Measurements from ENCODE around the gene RAB22A.
"Not testable (repeated sequence)": the region's sequence is repeated elsewhere in the genome, so short reads cannot be mapped to it uniquely, and the experiment has no call there.

The RAB22A gene

DNA sequence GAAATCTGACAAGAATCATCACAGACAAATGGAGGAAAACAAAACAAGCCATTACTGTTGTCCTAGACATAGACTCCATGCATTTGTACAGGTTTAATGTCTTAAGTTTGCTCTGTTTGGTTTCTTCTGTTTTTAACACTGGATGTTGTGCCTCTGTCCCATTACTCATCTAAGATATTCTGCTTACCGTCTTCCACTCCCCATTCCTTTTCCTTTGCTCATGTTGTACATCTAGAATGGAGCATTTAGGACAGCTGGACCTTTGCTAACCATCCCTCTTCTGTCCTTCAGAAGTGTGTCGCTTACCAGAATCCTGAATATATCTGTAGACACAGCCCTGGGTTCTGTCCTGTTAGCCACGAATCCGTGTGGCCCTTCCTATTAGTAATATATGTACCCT, 35.2 kb downstream of the RAB22A start:
- no peak for DNase-seq (ENCODE audit: low read depth)

DNA sequence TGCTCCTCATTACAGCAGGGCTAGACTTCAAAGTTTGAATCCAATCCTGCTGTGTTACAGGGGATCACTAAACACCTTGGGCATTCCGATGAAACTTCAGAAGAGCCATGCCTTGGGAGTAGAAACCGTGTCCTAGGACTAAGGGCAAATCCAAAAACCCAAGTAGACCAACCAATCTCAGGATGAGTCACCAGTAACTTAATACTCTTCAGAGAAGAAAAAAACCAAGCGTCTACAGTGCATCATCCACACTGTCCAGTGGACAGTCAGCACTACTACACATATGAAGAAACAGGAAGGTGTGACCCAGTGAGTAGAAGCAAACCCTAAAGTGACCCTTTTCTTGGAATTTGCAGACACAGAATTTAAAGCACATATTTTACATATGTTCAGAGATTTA, 40.1 kb downstream of the RAB22A start:
- DNase-seq (ENCODE audit: low read depth): no peak

DNA sequence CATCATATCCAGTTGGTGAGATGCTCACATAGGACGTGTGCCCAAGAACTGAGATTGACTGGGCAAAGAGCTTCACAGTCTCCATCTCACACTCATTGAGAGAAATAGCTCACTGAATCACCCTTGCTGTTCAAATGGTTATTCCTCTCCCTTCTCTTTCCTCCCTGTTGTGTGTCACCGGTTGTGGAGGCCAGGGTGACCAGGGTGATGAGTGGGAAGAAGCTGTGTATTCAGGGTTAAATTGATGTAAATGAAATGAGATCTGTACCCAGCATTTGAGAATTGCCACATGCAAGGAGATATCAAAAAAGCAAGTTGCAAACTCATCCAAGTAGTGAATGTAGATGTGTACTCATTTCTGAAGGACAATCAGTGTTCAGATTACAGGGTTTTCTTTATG, 43.0 kb downstream of the RAB22A start:
- DNase-seq (ENCODE audit: low read depth): no peak

DNA sequence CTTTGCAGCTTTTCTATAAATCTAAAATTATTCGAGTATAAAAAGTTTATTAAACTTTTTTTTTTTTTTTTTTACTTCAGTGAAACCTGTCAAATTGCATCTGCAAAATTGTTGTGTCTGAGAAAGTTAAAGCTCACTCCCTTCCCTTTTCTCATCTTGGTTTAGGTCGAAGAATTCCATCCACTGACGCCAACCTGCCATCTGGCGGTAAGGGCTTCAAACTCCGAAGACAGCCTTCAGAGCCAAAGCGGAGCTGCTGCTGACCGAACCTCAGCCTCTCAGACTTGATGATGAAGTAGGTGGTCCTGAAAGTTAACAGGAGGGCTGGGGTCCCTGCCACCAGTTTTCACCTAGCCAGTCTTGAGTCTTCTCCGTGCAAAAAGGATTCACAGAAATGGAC, 49.9 kb downstream of the RAB22A start:
- no peak for DNase-seq (ENCODE audit: low read depth)

DNA sequence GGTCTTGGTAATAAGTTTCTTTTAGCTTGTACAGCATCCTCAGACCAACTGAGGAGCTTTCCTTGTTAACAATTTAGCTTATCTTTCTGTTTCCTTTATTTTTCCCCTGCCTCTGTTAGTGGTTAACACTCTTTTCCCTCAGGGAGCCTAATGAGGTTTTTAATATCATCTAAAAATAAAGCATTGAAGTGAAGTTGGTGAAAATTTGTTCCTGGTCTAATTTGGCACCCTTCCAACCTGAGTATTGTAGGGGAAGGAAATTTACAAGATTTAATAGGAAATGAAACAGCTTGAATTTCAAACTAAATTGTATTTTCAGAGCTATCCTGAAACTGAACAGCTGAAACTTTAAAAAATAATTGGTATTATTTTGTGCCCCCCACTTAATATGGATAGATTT, 51.4 kb downstream of the RAB22A start:
- no peak for DNase-seq (ENCODE audit: low read depth)

DNA sequence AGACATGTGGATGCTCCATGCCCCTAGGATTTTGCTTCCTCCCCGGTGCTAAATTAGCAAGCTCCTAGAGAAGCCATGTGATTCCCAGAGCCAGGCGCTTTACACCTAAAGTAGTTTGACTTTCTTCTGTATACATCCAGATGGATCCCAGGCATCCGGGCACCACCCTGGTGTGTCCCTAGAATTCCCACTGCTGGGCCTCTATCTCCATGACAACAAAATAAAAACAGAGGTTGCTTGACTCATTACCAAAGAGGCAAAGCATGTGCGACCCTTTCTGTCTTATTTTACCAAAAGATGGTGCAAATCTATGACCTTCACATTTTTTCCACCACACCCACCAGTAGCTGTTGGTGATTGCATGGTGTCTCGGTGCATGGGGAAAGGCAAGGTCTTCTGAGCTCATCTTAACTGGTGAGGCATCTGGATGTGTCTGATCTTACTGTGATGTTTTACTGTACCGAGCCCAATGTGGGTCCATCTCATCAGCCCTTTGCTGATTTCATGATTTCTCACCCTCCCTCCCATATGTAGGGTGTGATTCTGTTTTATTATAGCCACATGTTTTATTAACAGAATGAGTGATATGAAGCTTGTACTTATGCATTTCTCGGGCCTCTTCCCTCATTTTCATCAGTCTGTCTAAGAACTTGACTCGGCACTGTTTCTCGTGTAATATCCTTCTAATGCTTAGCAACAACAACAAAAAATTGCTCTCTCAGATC, 52.1 kb downstream of the RAB22A start:
- no peak for DNase-seq (ENCODE audit: low read depth)

DNA sequence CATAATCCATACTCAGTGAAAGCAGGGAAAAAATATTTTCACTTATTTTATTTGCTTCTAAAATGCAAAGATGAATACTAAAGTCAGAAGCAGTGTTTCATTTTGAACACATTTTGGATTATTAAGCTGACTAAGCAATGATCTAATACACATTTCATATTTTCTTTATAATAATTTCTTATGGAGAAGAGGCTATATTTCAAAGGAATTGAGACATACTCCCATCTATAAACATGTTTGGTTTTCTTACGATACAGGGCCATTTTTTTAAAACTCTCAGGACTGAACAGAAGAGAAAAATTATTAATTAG, 52.6 kb downstream of the RAB22A start:
- no peak for DNase-seq (ENCODE audit: low read depth)

DNA sequence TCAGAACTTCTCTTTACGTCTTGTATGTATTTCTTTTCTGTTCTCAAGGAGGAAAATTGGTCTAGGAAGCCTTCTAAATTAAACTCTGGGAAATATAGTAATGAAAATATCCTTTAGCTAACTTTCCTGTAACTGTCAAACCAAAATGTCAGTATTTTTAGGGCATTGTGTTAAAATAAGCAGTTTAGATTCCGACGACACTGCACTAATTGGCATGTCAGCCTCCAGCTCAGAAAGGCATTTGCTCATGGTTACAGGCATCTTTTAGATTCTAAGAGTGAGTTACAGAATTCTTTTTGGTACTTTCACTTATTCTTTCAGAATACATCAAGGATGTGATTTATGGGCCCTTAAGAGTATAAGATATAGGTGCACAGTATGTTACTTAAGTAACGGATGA, 53.5 kb downstream of the RAB22A start:
- DNase-seq (ENCODE audit: low read depth): no peak

DNA sequence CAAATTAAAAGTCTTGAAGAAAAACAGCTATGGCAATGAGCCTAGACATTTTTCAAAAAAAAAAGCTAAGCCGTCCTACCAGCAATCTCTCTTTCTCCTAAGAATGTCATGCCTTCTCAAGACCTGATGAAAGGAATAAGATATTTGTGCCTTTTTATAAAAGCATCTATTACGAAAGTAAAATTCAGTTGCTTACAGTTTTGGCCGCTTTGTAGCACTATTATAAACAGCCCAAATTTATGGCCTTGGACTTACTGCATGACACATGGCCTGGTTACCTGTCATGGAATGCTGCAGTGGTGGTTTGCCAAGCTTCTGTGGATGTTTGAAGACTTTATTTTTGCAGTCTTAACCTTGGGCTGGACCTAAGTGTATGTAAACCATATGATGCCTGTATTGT, 57.4 kb downstream of the RAB22A start:
- DNase-seq (ENCODE audit: low read depth): no peak

DNA sequence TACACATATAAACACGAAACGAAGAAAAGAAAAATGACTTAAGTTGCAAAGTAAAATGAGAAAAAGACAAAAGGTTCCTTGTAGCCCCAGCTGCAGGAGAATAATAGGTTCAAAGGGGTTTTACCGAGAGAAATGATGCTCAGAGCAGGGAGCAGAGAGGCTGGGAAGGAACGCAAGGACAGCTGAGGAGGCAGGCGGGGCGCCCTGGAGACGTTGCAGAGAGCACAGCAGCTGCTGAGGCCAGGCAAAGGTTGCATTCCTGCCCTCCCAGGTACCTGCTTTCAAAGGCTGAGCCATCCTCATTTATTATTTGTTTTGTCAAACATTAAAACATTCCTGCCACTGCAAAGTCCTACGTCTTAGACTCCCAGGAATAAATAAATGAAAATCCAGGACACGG, 63.3 kb downstream of the RAB22A start:
- no peak for DNase-seq (ENCODE audit: low read depth)

DNA sequence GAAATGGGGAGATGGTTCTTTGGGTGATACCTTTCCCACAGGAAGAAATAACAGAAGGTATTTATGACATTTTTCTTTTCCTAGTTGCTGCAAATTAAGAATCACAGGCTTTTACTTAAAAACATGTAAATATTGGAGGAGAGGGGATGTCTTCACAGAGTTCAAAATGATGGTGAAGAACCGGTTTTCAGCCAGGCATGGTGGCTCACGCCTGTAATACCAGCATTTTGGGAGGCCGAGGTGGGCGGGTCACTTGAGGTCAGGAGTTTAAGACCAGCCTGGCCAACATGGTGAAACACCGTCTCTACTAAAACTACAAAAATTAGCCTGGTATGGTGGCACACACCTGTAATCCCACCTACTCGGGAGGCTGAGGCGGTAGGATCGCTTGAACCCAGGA, 63.8 kb downstream of the RAB22A start:
- not testable (repeated sequence) for DNase-seq (ENCODE audit: low read depth)

DNA sequence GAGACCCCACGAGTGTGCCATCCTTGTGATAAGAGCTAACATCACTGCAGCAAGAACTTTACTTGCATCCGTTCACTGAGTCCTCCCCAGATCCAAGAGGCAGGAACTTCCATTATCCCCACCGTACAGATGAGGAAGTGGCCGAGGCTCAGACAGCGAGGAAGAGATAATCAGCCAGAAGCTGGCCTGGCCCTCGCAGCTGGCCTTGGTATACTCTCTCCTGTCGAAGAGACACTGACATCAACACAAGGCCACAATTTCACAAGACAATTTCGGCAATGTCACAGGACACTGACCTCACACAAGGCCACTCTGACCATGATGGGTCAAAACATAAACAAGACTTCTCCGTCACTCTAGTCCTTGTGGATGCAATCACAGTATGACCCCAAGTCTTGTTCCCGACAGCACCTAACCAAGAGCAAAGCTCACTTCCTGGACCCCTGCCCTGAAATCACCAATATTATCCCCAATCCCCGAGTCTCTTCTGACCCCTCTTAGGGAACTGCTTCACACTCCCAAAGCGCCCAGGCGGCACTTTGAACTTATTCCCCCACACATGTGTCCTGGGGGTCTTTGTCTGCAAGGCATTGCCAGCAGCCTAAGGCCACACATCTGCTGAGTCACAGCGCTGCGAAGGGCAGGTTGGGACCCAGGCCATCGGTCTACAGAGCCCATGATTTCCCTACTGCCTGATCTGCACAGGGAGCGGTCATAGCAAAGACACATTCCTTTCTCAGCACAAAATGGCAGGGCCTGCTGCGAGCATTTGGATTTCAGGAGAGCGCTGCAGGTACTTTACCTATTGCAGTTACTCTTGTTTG, 64.7 kb downstream of the RAB22A start:
- DNase-seq (ENCODE audit: low read depth): no peak

DNA sequence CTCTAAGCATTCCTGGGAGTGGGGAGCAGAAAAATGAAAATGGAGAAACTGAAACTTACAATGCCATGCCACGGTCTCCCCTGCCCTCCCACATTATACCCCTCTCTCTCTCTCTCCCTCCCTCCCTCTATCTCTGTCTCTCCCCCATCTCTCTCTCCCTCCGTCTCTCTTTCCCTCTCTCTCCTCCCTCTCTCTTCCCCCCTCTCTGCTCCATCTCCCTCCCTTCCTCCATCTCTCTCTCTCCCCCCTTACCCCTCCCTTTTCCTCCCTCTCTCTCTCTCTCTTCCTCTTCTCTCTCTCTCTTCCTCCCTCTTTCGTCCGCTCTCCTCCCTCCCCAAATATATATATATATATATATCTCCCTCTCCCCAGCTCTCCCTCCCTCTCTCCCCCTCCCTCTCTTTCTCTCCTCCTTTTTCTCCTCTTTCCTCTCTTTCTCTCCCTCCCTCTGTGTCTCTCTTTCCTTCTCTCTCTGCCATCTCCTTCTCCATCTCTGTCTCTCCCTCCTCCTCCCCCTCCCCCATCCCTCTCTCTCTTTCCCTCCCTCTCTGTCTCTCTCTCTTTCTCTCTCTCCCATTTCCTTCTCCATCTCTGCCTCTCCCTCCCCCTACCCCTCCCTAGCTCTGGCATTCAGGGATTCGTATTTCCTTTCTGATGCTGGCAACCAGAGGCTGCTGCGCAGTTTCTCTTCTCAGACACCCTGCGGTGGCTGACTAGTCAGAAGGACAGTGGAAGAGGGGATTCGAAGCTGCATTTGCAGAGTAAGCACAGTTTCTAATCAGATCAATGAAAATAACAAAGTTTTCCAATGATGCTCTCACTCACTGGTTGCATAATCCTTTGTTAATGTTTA, 65.6 kb downstream of the RAB22A start:
- no peak for DNase-seq (ENCODE audit: low read depth)

DNA sequence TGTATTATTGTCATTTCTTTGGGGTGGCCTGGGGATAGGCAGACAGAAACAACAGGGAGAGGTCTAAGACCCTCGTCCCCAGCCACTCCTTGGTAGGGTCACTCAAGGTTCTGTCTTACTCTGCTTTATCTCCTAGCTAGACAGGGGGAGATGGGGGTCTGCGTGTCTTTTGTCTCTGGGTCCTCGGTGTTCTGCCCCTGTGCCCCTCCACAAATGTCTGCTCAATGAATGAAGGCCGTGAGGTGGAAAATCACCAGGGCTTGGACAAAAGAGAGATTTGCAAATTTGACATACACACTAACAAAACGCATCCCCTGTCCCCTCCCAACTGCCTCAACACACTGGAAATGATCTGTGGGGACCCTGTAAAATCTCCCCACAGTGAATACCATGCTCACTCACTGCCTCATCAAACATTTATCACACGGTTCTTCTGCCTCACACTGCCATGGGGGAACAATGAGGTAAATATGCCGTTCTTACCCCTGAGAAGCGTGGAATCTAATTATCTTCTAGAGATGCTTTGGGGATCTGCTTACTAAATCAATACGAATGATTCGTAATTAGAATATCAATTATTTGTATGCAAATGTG, 66.3 kb downstream of the RAB22A start:
- DNase-seq (ENCODE audit: low read depth): no peak

DNA sequence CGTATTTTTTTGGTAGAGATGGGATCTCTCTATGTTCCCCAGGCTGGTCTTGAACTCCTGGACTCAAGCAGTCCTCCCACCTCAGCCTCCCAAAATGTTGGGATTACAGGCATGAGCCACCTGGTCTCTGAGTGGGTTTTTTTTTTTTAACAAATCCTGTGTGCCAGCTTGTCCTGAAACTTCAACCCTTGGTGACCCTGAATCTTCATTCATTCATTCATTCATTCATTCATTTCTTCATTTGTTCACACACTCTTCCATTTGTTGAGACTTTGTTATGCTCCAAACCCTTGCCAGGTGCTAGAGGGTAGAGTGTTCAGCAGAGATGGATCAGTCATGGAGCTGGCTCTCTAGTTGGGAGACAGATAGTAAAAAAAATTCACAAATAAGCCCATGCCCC, 67.5 kb downstream of the RAB22A start:
- no peak for DNase-seq (ENCODE audit: low read depth)

DNA sequence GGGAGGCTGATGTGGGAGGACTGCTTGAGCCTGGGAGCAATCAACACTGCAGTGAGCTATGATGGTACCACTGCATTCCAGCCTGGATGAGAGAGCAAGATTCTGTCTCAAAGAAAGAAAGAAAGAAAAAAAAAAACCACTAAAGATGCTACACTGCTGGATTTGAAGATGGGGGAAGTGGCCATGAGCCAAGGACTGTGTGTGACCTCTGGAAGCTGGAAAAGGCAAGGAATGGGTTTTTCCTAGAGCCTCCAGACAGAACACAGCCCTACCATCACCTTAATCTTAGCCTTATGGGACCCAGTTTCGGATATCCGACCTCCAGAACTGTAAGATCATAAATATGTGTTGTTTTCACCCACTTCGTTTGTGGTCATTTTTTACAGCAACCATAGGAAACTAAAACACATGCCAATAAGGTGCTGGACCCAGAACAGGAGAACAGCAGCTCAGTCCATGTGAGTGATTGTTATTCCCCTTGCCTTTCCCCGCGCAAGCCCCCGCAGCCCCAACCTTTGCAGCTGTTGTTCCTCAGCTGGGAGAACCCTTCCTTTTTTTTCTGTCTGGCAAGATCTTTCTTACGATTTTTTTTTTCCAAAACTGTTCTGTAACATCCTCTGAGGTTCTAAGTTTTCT, 68.4 kb downstream of the RAB22A start:
- no peak for DNase-seq (ENCODE audit: low read depth)

DNA sequence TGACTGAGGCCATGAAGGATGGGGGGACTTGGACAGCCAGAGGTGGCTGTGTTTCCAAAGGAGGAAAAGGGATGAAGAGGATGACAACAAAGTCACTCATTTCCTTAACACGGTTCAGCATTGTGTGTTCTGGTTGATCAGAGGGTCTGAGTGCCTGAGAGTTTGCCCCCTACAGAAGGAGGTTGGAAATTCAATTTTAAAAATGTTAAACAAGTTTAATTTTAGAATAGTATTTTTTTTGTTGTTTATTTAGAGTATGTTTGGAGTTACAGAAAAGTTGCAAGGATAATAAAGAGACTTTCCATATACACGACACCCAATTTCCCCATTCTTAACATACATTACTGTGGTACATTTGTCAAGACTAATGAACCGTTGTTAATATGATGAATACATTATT, 69.2 kb downstream of the RAB22A start:
- no peak for DNase-seq (ENCODE audit: low read depth)

DNA sequence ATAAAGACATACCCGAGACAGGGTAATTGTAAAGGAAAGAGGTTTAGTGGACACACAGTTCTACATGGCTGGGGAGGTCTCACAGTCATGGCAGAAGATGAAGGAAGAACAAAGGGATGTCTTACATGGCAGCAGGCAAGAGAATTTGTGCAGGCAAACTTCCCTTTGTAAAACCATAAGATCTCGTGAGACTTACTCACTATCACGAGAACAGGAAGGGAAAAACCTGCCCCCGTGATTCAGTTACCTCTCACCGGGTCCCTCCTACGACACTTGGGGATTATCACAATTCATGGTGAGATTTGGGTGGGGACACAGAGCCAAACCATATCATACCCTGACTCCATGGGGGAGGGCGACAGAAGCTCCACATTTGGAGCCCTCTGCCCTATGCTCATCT, 72.1 kb downstream of the RAB22A start:
- no peak for DNase-seq (ENCODE audit: low read depth)

DNA sequence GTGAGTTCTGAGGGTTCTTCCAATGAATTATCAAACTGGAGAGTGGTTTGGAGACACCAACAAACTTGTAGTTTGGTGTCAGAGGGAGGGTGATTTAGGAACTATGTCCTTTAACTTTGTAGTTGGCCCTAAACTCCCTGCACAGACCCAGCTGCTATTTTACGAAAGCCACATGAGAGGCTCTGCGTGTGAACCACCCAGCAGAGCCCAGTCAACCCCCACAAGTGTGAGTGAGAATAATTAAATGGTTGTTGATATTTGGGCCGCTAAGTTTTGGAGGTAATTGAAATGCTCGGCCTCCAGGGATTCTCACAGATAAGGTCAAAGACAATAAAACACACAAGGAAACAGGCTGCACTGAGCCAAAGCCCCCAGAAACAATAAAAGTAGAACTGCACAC, 72.6 kb downstream of the RAB22A start:
- no peak for DNase-seq (ENCODE audit: low read depth)

DNA sequence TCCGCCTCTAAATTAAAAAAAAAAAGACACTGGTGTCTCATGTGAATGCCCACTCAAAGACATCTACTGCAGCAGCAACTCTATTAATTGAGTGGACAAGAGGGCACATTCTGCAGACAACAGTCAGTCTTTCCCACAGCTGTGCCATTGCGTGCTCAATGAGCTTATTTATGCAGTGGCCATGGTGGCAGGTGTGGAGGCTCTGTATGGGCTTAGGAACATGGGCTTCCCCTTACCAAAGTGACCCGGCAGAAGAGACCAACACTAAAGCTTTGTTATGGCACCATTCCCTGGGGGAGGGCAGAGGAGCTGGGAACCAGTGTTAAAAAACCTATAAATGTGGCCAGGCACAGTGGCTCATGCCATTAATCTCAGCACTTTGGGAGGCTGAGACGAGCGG, 75.3 kb downstream of the RAB22A start:
- no peak for DNase-seq (ENCODE audit: low read depth)

DNA sequence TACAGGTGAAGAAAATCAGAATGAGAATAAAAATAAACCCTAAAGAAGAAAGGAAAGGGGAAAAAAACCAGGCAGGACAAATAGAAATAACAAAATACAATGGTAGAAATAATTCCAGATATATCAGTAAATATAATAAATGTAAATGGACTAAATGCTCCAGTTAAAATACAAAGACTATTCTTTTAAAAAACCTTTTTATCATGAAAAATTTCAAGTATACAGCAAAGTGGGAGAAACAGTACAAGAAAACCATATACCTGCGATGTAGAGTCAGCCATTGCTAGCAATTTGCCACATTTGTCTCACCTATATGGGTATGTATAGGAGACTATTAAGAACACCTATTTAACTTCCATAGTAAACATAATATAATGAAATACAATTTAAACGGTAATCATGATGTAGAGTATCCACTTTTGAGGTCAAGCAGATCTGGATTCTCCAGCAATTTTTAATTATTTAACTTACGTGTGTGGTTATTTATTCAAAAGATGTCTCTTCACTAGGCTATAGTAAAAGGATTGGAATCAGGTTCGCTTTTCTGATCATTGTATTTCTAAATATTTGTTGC, 78.6 kb downstream of the RAB22A start:
- DNase-seq (ENCODE audit: low read depth): no peak

DNA sequence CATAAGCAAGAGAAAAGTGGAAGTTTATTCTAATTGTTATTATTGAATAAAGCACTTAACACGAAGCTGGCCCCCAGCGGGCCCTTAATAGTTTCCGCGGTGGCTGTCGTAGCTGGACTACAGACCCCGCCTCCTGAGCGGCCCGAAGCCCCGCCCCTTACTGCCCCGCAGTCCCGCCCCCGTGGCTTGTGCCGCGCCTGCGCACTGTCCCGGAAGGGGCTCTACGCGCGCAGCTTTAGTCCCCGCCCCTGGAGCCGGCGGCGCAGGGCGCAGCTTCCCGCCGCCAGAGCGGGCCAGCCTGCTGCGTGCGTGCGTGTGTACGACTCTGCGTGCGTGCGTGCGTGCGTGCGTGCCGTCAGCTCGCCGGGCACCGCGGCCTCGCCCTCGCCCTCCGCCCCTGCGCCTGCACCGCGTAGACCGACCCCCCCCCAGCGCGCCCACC, 79.4 kb downstream of the RAB22A start, which contains the start of gene VAPB:
TSS of gene VAPB (plus strand) at position 348 of the 442 bp plus-strand sequence. CDS start 231 bp downstream, outside the sequence.
- peak; percentile 94 for DNase-seq (ENCODE audit: low read depth)

All from stimulated activated CD8-positive, alpha-beta memory T cell treated with anti-CD3 and anti-CD28 coated beads, Interleukin-4, amount 100 ng/mL, for 24 hours (primary cell).